Neural progenitor cell (in vitro differentiated cells): ENCODE data around the gene SOBP. TPM values are rescaled to one million over a fixed set of nuclear protein-coding genes. Genes with fewer than 3 reads are reported as not detected.

Experiments
- DNase-seq: peaks from one replicate; pipeline ENCODE4 v3.0.0-alpha.2; 2016; ENCODE audit warnings: low spot score
- H2AFZ ChIP-seq: fragments of 200-600 bp; sonication (generic); replicated peaks from 2 replicates; pipeline ENCODE4 v1.6.1; 2016; ENCODE audit warnings: antibody characterized with exemption
- H3F3A ChIP-seq: fragments of 200-600 bp; sonication (generic); 2 replicates; pipeline ENCODE4 v1.6.1; 2016; ENCODE audit warnings: antibody characterized with exemption, low read depth
- H3K27ac ChIP-seq: fragments of 200-600 bp; sonication (generic); 2 replicates; pipeline ENCODE4 v1.5.1; 2016; ENCODE audit warnings: mild to moderate bottlenecking
- H3K27me3 ChIP-seq: fragments of 200-600 bp; sonication (generic); 2 replicates; pipeline ENCODE4 v1.6.1; 2016; ENCODE audit warnings: mild to moderate bottlenecking, moderate library complexity
- H3K36me3 ChIP-seq: fragments of 200-600 bp; sonication (generic); 2 replicates; pipeline ENCODE4 v1.5.1; 2016
- H3K4me1 ChIP-seq: fragments of 200-600 bp; sonication (generic); 2 replicates; pipeline ENCODE4 v1.6.1; 2016; ENCODE audit warnings: mixed run types
- H3K4me2 ChIP-seq: fragments of 200-600 bp; sonication (generic); 2 replicates; pipeline ENCODE4 v1.6.1; 2016
- H3K4me3 ChIP-seq: fragments of 200-600 bp; sonication (generic); 2 replicates; pipeline ENCODE4 v1.5.1; 2016
- H3K79me2 ChIP-seq: fragments of 200-600 bp; sonication (generic); 2 replicates; pipeline ENCODE4 v1.6.1; 2016; ENCODE audit warnings: low read depth
- H3K9ac ChIP-seq: fragments of 200-600 bp; sonication (generic); 2 replicates; pipeline ENCODE4 v1.6.1; 2016
- H3K9me3 ChIP-seq: fragments of 200-600 bp; sonication (generic); 2 replicates; pipeline ENCODE4 v1.5.1; 2016; ENCODE audit warnings: low read depth
- H4K20me1 ChIP-seq: fragments of 200-600 bp; sonication (generic); 2 replicates; pipeline ENCODE4 v1.6.1; 2016; ENCODE audit warnings: low read depth
- H3K27ac Mint-ChIP-seq: 3 replicates; pipeline ENCODE4 v1.8.0; 2021; ENCODE audit warnings: mixed read lengths
- H3K27me3 Mint-ChIP-seq: 2 replicates; pipeline ENCODE4 v1.8.0; 2022; ENCODE audit warnings: low read depth, mild to moderate bottlenecking, inconsistent platforms, moderate library complexity, mixed read lengths; ENCODE audit not compliant: insufficient read depth
- H3K36me3 Mint-ChIP-seq: 3 replicates; pipeline ENCODE4 v1.8.0; 2021; ENCODE audit warnings: mixed read lengths
- H3K4me1 Mint-ChIP-seq: 3 replicates; pipeline ENCODE4 v1.8.0; 2021; ENCODE audit warnings: mixed read lengths
- H3K4me3 Mint-ChIP-seq: 3 replicates; pipeline ENCODE4 v1.8.0; 2021; ENCODE audit warnings: mild to moderate bottlenecking, moderate library complexity, mixed read lengths
- H3K9me3 Mint-ChIP-seq: 3 replicates; pipeline ENCODE4 v1.8.0; 2020; ENCODE audit warnings: mixed read lengths
- CTCF ChIP-seq: fragments of 200-600 bp; sonication (generic); IDR thresholded peaks from 2 replicates; pipeline ENCODE4 v1.5.1; 2017; ENCODE audit warnings: antibody characterized with exemption, mild to moderate bottlenecking
- EZH2 ChIP-seq: fragments of 200-600 bp; sonication (generic); IDR thresholded peaks from 2 replicates; pipeline ENCODE4 v1.6.1; 2017; ENCODE audit warnings: antibody characterized with exemption, mild to moderate bottlenecking, moderate library complexity
- EZH2phosphoT487 ChIP-seq: fragments of 200-600 bp; sonication (generic); IDR thresholded peaks from 2 replicates; pipeline ENCODE4 v1.6.1; 2017; ENCODE audit warnings: antibody characterized with exemption
- total RNA-seq: library from RNA; depleted of rRNA; stranded (reverse); fragments of >200 nt; gene quantifications from 2 replicates; pipeline ENCODE4 v1.2.3, GENCODE V29; 2015; ENCODE audit warnings: low replicate concordance

SOBP gene
- total RNA-seq, 1 donor from 2014 or later = 12.6 TPM

DNA sequence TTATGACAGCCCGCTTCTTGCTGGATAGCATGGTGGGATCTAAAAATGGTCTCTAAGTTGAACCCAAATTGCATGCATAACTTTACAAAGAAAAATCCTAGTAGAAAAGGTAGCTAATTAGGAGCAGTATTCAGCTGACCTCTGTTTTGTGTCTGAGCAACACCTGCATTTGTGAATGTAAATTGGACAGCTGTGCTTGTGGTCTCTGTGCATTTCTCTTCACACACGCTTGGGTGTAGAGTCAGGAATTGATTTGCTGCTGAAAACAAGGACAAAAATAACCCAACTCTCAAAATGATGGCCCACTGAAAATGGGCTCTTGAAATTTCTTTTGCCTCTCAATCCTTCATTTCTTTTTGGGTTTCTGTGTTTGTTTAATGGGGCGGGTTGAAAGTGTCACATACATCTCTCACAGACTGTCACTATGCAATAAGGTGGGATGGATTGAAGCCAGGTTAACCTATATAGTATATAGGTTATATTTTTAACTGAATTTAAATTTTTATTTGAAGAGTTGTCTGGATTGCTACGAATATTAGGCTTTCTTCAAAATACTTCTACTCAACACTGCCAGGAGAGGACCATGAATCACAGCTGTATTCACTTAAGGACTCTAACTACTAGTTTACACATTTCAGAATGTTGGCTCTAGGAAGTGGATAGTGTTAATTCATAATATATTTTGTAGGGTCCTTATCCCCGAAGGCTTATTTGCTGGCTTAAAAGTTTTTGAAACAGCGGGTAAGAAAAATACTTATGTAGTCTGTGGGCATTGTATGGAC lies 46.5 kb downstream of the SOBP start:
- no peak overlapping the region for H3K9ac ChIP-seq
- H3K27ac Mint-ChIP-seq = no peak overlapping the region
- H3K36me3 Mint-ChIP-seq = peaks cover 5% of the 10 kb centered on the region
- peak; percentile 44 for DNase-seq
- peak overlapping the region; percentile 87 for H3K27ac ChIP-seq
- peaks cover 81% of the 10 kb centered on the region for H3K4me1 ChIP-seq
- H4K20me1 ChIP-seq = peaks cover 7% of the 10 kb centered on the region
- no peaks in the 10 kb centered on the region for H3K27me3 Mint-ChIP-seq
- peaks cover 61% of the 10 kb centered on the region for H3K4me1 Mint-ChIP-seq
- no peak overlapping the region for H2AFZ ChIP-seq
- peak overlapping the region; percentile 24 for H3K4me3 ChIP-seq
- peaks cover 6% of the 10 kb centered on the region for H3K79me2 ChIP-seq
- peak overlapping the region; percentile 61 for H3K4me2 ChIP-seq
- no peaks in the 10 kb centered on the region for H3K36me3 ChIP-seq
- H3K4me3 Mint-ChIP-seq = no peak overlapping the region
- TF ChIP-seq CTCF = no peak
- TF ChIP-seq EZH2phosphoT487 = no peak
- no peak for TF ChIP-seq EZH2
- H3K9me3 Mint-ChIP-seq = no peaks in the 10 kb centered on the region
- no peaks in the 10 kb centered on the region for H3K9me3 ChIP-seq
- peaks cover 42% of the 10 kb centered on the region for H3F3A ChIP-seq
- H3K27me3 ChIP-seq = no peaks in the 10 kb centered on the region

DNA sequence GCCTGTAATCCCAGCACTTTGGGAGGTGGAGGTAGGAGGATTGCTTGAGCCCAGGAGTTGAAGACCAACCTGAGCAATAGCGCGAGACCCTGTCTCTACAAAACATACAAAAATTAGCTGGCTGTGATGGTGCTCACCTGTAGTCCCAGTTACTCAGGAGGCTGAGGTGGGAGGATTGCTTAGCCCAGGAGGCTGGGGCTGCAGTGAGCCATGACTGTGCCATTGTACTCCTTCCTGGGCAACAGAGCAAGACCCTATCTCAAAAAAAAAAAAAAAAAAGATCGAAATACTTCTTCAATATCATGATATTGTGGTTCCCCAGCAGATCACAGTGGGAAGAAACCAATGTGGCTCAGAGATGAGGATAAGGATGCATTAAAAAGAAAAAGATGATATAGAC lies 47.6 kb downstream of the SOBP start:
- Histone ChIP-seq H3K9ac (no peak overlapping the region), H3K4me1 (peaks cover 78% of the 10 kb centered on the region), H3K9me3 (no peaks in the 10 kb centered on the region), H4K20me1 (peaks cover 7% of the 10 kb centered on the region), H2AFZ (no peak overlapping the region), H3K4me2 (no peak overlapping the region), H3K36me3 (no peaks in the 10 kb centered on the region), H3K27me3 (no peaks in the 10 kb centered on the region), H3K27ac (no peak overlapping the region), H3F3A (peaks cover 39% of the 10 kb centered on the region), H3K4me3 (no peak overlapping the region), H3K79me2 (peaks cover 6% of the 10 kb centered on the region)
- Mint-ChIP-seq H3K9me3 (no peaks in the 10 kb centered on the region), H3K4me3 (no peak overlapping the region), H3K27ac (no peak overlapping the region), H3K27me3 (no peaks in the 10 kb centered on the region), H3K4me1 (peaks cover 59% of the 10 kb centered on the region), H3K36me3 (peaks cover 12% of the 10 kb centered on the region)
- no peak for DNase-seq
- TF ChIP-seq EZH2phosphoT487 (no peak), CTCF (no peak), EZH2 (no peak)

- H2AFZ ChIP-seq = no peak overlapping the region
- H3K4me3 ChIP-seq = no peak overlapping the region
- H3K27me3 Mint-ChIP-seq = no peaks in the 10 kb centered on the region
- H3K9me3 ChIP-seq = no peaks in the 10 kb centered on the region
- H3K27me3 ChIP-seq = no peaks in the 10 kb centered on the region
- peaks cover 4% of the 10 kb centered on the region for H3K79me2 ChIP-seq
- H3K36me3 ChIP-seq = no peaks in the 10 kb centered on the region
- peaks cover 18% of the 10 kb centered on the region for H3K36me3 Mint-ChIP-seq
- peak overlapping the region; percentile 27 for H3K27ac Mint-ChIP-seq
- no peak overlapping the region for H3K9ac ChIP-seq
- peaks cover 4% of the 10 kb centered on the region for H4K20me1 ChIP-seq
- no peak overlapping the region for H3K4me3 Mint-ChIP-seq
- H3K4me1 Mint-ChIP-seq = peaks cover 47% of the 10 kb centered on the region
- no peaks in the 10 kb centered on the region for H3K9me3 Mint-ChIP-seq
- H3F3A ChIP-seq = peaks cover 29% of the 10 kb centered on the region
- TF ChIP-seq EZH2phosphoT487 (no peak), EZH2 (no peak), CTCF (no peak)
- no peak for DNase-seq
- no peak overlapping the region for H3K27ac ChIP-seq
- peaks cover 64% of the 10 kb centered on the region for H3K4me1 ChIP-seq
- H3K4me2 ChIP-seq = peak overlapping the region; percentile 43
Measured at GRCh38 chr6:107538856-107539387, 49.0 kb downstream of the SOBP start.
